GM19238 (cell line): Measurements from ENCODE around the gene NFATC1.

Experiments
- DNase-seq: peaks from one replicate; pipeline ENCODE4 v3.0.0; 2011; ENCODE audit warnings: low spot score; ENCODE audit not compliant: insufficient read length

Gene NFATC1

GRCh38 chr18:79403723-79404566 lies 8.2 kb downstream of the NFATC1 start:
- no peak for DNase-seq

- DNase-seq: no peak
Measured at GRCh38 chr18:79404567-79404910, 8.8 kb downstream of the NFATC1 start.

GRCh38 chr18:79405019-79405780 lies 9.5 kb downstream of the NFATC1 start:
- DNase-seq: no peak

GRCh38 chr18:79405781-79406575 lies 10.2 kb downstream of the NFATC1 start:
- DNase-seq: peak; percentile 92

GRCh38 chr18:79406708-79407107 lies 11.0 kb downstream of the NFATC1 start:
- DNase-seq: no peak

- no peak for DNase-seq
Measured at GRCh38 chr18:79409313-79409712, 13.6 kb downstream of the NFATC1 start.

- DNase-seq: no peak
Measured at GRCh38 chr18:79410171-79410641, 14.5 kb downstream of the NFATC1 start.

- no peak for DNase-seq
Measured at GRCh38 chr18:79410731-79411613, 15.2 kb downstream of the NFATC1 start.

GRCh38 chr18:79411614-79412526 lies 16.1 kb downstream of the NFATC1 start:
- no peak for DNase-seq

GRCh38 chr18:79413025-79413424 lies 17.3 kb downstream of the NFATC1 start:
- DNase-seq: no peak

GRCh38 chr18:79413426-79413825 lies 17.7 kb downstream of the NFATC1 start:
- DNase-seq: no peak

- DNase-seq: no peak
Measured at GRCh38 chr18:79413901-79414300, 18.2 kb downstream of the NFATC1 start.

- DNase-seq: no peak
Measured at GRCh38 chr18:79416022-79416676, 20.4 kb downstream of the NFATC1 start.

- DNase-seq: no peak
Measured at GRCh38 chr18:79416677-79417052, 20.9 kb downstream of the NFATC1 start.

GRCh38 chr18:79418236-79418635 lies 22.5 kb downstream of the NFATC1 start:
- DNase-seq: no peak

- no peak for DNase-seq
Measured at GRCh38 chr18:79418642-79419041, 22.9 kb downstream of the NFATC1 start.

GRCh38 chr18:79420033-79420745 lies 24.5 kb downstream of the NFATC1 start:
- DNase-seq: no peak

GRCh38 chr18:79421275-79421857 lies 25.6 kb downstream of the NFATC1 start:
- DNase-seq: no peak
